Measurements from ENCODE around the gene ADIPOR2. TPM values are rescaled to one million over a fixed set of nuclear protein-coding genes. Genes with fewer than 3 reads are reported as not detected.

Gene ADIPOR2
- total RNA-seq, 1 experiment from 2014 or later, result 58.5 TPM

GRCh38 chr12:1651946-1652345, 38.9 kb upstream of the ADIPOR2 start:
- CTCF ChIA-PET, result interaction anchor here (0.6 to 17.9 kb wide), 8 partner anchors 13 to 600 kb away, joined by 3 to 341 read pairs (median 5); partner anchors contain the start of gene ADIPOR2
- POLR2A ChIA-PET, result interaction anchor here (0.9 to 1.2 kb wide), 2 partner anchors 8 to 288 kb away, joined by 3 read pairs; no protein-coding TSS in a partner anchor
- H3K27ac Mint-ChIP-seq (ENCODE audit: low read depth, unreplicated experiment), result no peak overlapping the region
- H3K4me1 Mint-ChIP-seq (ENCODE audit: insufficient read depth, unreplicated experiment), result peaks cover 5% of the 10 kb centered on the region
- DNase-seq (ENCODE audit: unreplicated experiment), result no peak
- no TSS peak for BruUV-seq (replicated peaks)
- TF ChIP-seq, protein P1, sequence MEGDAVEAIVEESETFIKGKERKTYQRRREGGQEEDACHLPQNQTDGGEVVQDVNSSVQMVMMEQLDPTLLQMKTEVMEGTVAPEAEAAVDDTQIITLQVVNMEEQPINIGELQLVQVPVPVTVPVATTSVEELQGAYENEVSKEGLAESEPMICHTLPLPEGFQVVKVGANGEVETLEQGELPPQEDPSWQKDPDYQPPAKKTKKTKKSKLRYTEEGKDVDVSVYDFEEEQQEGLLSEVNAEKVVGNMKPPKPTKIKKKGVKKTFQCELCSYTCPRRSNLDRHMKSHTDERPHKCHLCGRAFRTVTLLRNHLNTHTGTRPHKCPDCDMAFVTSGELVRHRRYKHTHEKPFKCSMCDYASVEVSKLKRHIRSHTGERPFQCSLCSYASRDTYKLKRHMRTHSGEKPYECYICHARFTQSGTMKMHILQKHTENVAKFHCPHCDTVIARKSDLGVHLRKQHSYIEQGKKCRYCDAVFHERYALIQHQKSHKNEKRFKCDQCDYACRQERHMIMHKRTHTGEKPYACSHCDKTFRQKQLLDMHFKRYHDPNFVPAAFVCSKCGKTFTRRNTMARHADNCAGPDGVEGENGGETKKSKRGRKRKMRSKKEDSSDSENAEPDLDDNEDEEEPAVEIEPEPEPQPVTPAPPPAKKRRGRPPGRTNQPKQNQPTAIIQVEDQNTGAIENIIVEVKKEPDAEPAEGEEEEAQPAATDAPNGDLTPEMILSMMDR (IDR thresholded peaks at IDR 0.05; ENCODE audit: unreplicated experiment), result no peak
- H3K27me3 Mint-ChIP-seq (ENCODE audit: insufficient read depth, unreplicated experiment), result peaks cover 10% of the 10 kb centered on the region
- H3K36me3 Mint-ChIP-seq (ENCODE audit: insufficient read depth, unreplicated experiment), result no peaks in the 10 kb centered on the region
- no peaks in the 10 kb centered on the region for H3K9me3 Mint-ChIP-seq (ENCODE audit: unreplicated experiment)
- intact Hi-C loops (cut with micrococcal nuclease), result loop anchor here (2.0 kb wide), 1 partner anchor 39 kb away; the partner anchor contains the start of gene ADIPOR2
- H3K4me3 Mint-ChIP-seq (ENCODE audit: unreplicated experiment), result no peak overlapping the region

DNA sequence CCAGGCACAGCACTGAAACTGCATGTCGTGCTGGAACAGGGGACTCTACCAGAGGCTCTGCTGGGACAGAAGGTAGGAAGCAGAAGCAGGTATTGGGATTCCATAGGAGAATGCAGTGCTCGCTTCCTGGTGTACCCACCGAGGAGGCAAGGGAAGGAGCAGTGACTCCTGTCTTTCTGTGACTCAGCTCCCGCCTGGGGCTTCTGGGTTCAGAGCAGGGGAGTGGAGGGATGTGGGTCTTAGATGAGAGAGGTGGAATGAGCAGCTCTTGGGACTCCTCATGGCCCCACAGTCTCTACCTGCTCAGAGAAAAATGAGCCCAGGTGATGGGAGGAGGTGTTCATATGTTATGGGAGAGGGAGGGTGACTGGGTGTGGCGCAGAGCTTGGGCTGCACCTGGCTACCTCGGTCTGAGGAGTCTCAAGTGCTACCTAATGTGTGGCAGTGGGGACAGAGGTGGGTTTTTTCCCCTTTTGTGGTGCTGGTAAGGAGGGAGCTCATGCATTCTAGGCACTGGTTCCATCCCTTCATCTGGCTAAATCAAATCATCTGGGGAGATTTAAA, 35.6 kb upstream of the ADIPOR2 start:
- no peaks in the 10 kb centered on the region for H3K36me3 Mint-ChIP-seq (ENCODE audit: insufficient read depth, unreplicated experiment)
- ChIA-PET CTCF (interaction anchor here (0.6 to 17.9 kb wide), 9 partner anchors 10 to 828 kb away, joined by 3 to 341 read pairs (median 4); partner anchors contain the start of gene ADIPOR2), POLR2A (interaction anchor here (0.6 to 0.8 kb wide), 4 partner anchors 111 to 732 kb away, joined by 3 to 4 read pairs (median 3); no protein-coding TSS in a partner anchor)
- no peak overlapping the region for H3K4me3 Mint-ChIP-seq (ENCODE audit: unreplicated experiment)
- intact Hi-C loops (cut with micrococcal nuclease), result no loop called here
- peaks cover 10% of the 10 kb centered on the region for H3K27me3 Mint-ChIP-seq (ENCODE audit: insufficient read depth, unreplicated experiment)
- DNase-seq (ENCODE audit: unreplicated experiment), result no peak
- TF ChIP-seq, protein P1 (IDR thresholded peaks at IDR 0.05; ENCODE audit: unreplicated experiment), result no peak
- no TSS peak for BruUV-seq (replicated peaks)
- no peaks in the 10 kb centered on the region for H3K9me3 Mint-ChIP-seq (ENCODE audit: unreplicated experiment)
- no peak overlapping the region for H3K27ac Mint-ChIP-seq (ENCODE audit: low read depth, unreplicated experiment)
- peaks cover 10% of the 10 kb centered on the region for H3K4me1 Mint-ChIP-seq (ENCODE audit: insufficient read depth, unreplicated experiment)

- ChIA-PET CTCF (interaction anchor here (0.6 to 17.9 kb wide), 6 partner anchors 9 to 283 kb away, joined by 3 to 341 read pairs (median 4); no protein-coding TSS in a partner anchor), POLR2A (no interaction called here)
- TF ChIP-seq, protein P1 (IDR thresholded peaks at IDR 0.05; ENCODE audit: unreplicated experiment), result no peak
- Mint-ChIP-seq H3K27ac (ENCODE audit: low read depth, unreplicated experiment) (no peak overlapping the region), H3K36me3 (ENCODE audit: insufficient read depth, unreplicated experiment) (no peaks in the 10 kb centered on the region), H3K4me3 (ENCODE audit: unreplicated experiment) (no peak overlapping the region), H3K4me1 (ENCODE audit: insufficient read depth, unreplicated experiment) (peaks cover 14% of the 10 kb centered on the region), H3K9me3 (ENCODE audit: unreplicated experiment) (no peaks in the 10 kb centered on the region), H3K27me3 (ENCODE audit: insufficient read depth, unreplicated experiment) (peaks cover 1% of the 10 kb centered on the region)
- no peak for DNase-seq (ENCODE audit: unreplicated experiment)
- intact Hi-C loops (cut with micrococcal nuclease), result no loop called here
- BruUV-seq (replicated peaks), result no TSS peak
These were observed 34.0 kb upstream of the ADIPOR2 start for GRCh38 chr12:1656902-1657301.

- intact Hi-C loops (cut with micrococcal nuclease), result no loop called here
- peaks cover 14% of the 10 kb centered on the region for H3K4me1 Mint-ChIP-seq (ENCODE audit: insufficient read depth, unreplicated experiment)
- DNase-seq (ENCODE audit: unreplicated experiment), result no peak
- ChIA-PET POLR2A (no interaction called here), CTCF (interaction anchor here (0.7 to 17.9 kb wide), 3 partner anchors 18 to 132 kb away, joined by 3 to 341 read pairs (median 4); no protein-coding TSS in a partner anchor)
- no peak overlapping the region for H3K4me3 Mint-ChIP-seq (ENCODE audit: unreplicated experiment)
- H3K27ac Mint-ChIP-seq (ENCODE audit: low read depth, unreplicated experiment), result no peak overlapping the region
- H3K27me3 Mint-ChIP-seq (ENCODE audit: insufficient read depth, unreplicated experiment), result no peaks in the 10 kb centered on the region
- no peaks in the 10 kb centered on the region for H3K9me3 Mint-ChIP-seq (ENCODE audit: unreplicated experiment)
- TF ChIP-seq, protein P1 (IDR thresholded peaks at IDR 0.05; ENCODE audit: unreplicated experiment), result no peak
- H3K36me3 Mint-ChIP-seq (ENCODE audit: insufficient read depth, unreplicated experiment), result no peaks in the 10 kb centered on the region
- BruUV-seq (replicated peaks), result no TSS peak
These were observed 33.2 kb upstream of the ADIPOR2 start for GRCh38 chr12:1657688-1658087.
